ENCODE results near the gene VSIG10. TPM values are rescaled to one million over a fixed set of nuclear protein-coding genes. Genes with fewer than 3 reads are reported as not detected.

VSIG10 gene
- total and polyA plus RNA-seq, 2 of the 13 experiments (the other 11 are each of a cell fraction or from before 2014, with no cell fraction given): 25.6 to 42.5 TPM

DNA sequence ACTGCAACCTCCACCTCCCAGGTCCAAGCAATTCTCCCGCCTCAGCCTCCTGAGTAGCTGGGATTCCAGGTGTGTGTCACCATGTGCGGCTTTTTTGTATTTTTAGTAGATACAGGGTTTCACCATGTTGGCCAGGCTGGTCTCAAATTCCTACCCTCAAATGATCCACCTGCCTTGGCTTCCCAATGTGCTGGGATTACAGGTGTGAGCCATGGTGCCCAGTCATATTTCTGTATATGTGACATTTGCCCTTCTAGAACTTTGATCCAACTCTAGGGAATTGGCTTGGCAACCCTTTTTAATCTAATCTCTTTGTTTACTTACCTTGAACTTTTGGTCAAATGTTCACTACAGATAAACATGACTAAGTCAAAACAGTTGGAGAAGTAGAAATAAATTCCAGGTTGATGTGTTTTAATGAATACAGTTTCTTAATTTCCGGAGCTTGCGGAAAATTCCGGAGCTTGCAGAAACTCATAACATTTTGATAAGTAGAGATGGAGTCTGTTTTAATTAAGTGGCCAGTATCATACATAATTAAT, 20.6 kb upstream of the VSIG10 start (continued):
- TF ChIP-seq EP300 (IDR thresholded peaks at IDR 0.05; ENCODE audit: low read depth in 2 of 2, low read length in 2 of 2) (peak in 1 of 2 experiments; percentile 92; a peak in 2 of 4 replicates), EP300 (CRISPR knock-in tag; IDR thresholded peaks at IDR 0.05; ENCODE audit: borderline replicate concordance) (peak; percentile 33; the same call in 1 of the 2 replicates), GABPA (IDR thresholded peaks at IDR 0.05; ENCODE audit: low read depth, low read length) (no peak), GABPA (CRISPR knock-in tag; IDR thresholded peaks at IDR 0.05; ENCODE audit: low read depth) (peak; percentile 36; the same call in 1 of the 2 replicates), ZMYM4 (CRISPR knock-in tag; IDR thresholded peaks at IDR 0.05) (0 out of 2 replicates have a peak, but pooled peaks have one; percentile 26), BCL6 (CRISPR knock-in tag; IDR thresholded peaks at IDR 0.05) (peak; percentile 94), ZNF713 (CRISPR knock-in tag; IDR thresholded peaks at IDR 0.05) (no peak), WIZ (CRISPR knock-in tag; IDR thresholded peaks at IDR 0.05) (no peak), HIVEP1 (CRISPR knock-in tag; IDR thresholded peaks at IDR 0.05) (no peak), FOXA3 (CRISPR knock-in tag; IDR thresholded peaks at IDR 0.05) (peak; percentile 95), KDM2A (CRISPR knock-in tag; IDR thresholded peaks at IDR 0.05; ENCODE audit: borderline replicate concordance, low read depth) (no peak), DR1 (CRISPR knock-in tag; IDR thresholded peaks at IDR 0.05) (no peak), ZBTB3 (CRISPR knock-in tag; IDR thresholded peaks at IDR 0.05; ENCODE audit: borderline replicate concordance, low read depth) (no peak), SP140L (CRISPR knock-in tag; IDR thresholded peaks at IDR 0.05; ENCODE audit: borderline replicate concordance) (no peak), HOXA7 (CRISPR knock-in tag; IDR thresholded peaks at IDR 0.05) (no peak), SRY (CRISPR knock-in tag; IDR thresholded peaks at IDR 0.05) (no peak; the same call in 1 of the 2 replicates)
- TF ChIP-seq, protein P1, sequence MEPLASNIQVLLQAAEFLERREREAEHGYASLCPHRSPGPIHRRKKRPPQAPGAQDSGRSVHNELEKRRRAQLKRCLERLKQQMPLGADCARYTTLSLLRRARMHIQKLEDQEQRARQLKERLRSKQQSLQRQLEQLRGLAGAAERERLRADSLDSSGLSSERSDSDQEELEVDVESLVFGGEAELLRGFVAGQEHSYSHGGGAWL (CRISPR knock-in tag; IDR thresholded peaks at IDR 0.05): no peak
- TF ChIP-seq, protein P2, sequence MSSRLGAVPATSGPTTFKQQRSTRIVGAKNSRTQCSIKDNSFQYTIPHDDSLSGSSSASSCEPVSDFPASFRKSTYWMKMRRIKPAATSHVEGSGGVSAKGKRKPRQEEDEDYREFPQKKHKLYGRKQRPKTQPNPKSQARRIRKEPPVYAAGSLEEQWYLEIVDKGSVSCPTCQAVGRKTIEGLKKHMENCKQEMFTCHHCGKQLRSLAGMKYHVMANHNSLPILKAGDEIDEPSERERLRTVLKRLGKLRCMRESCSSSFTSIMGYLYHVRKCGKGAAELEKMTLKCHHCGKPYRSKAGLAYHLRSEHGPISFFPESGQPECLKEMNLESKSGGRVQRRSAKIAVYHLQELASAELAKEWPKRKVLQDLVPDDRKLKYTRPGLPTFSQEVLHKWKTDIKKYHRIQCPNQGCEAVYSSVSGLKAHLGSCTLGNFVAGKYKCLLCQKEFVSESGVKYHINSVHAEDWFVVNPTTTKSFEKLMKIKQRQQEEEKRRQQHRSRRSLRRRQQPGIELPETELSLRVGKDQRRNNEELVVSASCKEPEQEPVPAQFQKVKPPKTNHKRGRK (CRISPR knock-in tag; IDR thresholded peaks at IDR 0.05): no peak
- TF ChIP-seq, protein P3, sequence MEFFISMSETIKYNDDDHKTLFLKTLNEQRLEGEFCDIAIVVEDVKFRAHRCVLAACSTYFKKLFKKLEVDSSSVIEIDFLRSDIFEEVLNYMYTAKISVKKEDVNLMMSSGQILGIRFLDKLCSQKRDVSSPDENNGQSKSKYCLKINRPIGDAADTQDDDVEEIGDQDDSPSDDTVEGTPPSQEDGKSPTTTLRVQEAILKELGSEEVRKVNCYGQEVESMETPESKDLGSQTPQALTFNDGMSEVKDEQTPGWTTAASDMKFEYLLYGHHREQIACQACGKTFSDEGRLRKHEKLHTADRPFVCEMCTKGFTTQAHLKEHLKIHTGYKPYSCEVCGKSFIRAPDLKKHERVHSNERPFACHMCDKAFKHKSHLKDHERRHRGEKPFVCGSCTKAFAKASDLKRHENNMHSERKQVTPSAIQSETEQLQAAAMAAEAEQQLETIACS (CRISPR knock-in tag; IDR thresholded peaks at IDR 0.05): no peak
- TF ChIP-seq, protein P4, sequence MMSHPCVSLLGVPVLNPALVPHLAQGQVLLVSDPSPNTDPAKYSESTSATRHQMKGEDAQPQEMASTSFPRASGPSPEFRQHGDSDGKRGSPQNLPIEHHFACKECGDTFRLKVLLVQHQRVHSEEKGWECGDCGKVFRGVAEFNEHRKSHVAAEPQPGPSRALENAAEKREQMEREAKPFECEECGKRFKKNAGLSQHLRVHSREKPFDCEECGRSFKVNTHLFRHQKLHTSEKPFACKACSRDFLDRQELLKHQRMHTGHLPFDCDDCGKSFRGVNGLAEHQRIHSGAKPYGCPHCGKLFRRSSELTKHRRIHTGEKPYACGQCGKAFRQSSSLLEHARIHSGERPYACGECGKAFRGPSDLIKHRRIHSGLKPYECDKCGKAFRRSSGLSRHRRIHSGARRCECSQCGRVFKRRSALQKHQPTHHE (CRISPR knock-in tag; IDR thresholded peaks at IDR 0.05; ENCODE audit: borderline replicate concordance): no peak
- TF ChIP-seq, protein P5, sequence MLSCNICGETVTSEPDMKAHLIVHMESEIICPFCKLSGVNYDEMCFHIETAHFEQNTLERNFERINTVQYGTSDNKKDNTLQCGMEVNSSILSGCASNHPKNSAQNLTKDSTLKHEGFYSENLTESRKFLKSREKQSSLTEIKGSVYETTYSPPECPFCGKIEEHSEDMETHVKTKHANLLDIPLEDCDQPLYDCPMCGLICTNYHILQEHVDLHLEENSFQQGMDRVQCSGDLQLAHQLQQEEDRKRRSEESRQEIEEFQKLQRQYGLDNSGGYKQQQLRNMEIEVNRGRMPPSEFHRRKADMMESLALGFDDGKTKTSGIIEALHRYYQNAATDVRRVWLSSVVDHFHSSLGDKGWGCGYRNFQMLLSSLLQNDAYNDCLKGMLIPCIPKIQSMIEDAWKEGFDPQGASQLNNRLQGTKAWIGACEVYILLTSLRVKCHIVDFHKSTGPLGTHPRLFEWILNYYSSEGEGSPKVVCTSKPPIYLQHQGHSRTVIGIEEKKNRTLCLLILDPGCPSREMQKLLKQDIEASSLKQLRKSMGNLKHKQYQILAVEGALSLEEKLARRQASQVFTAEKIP (CRISPR knock-in tag; IDR thresholded peaks at IDR 0.05; ENCODE audit: borderline replicate concordance): no peak
- TF ChIP-seq, protein P6, sequence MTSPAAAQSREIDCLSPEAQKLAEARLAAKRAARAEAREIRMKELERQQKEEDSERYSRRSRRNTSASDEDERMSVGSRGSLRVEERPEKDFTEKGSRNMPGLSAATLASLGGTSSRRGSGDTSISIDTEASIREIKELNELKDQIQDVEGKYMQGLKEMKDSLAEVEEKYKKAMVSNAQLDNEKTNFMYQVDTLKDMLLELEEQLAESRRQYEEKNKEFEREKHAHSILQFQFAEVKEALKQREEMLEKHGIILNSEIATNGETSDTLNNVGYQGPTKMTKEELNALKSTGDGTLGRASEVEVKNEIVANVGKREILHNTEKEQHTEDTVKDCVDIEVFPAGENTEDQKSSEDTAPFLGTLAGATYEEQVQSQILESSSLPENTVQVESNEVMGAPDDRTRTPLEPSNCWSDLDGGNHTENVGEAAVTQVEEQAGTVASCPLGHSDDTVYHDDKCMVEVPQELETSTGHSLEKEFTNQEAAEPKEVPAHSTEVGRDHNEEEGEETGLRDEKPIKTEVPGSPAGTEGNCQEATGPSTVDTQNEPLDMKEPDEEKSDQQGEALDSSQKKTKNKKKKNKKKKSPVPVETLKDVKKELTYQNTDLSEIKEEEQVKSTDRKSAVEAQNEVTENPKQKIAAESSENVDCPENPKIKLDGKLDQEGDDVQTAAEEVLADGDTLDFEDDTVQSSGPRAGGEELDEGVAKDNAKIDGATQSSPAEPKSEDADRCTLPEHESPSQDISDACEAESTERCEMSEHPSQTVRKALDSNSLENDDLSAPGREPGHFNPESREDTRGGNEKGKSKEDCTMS (CRISPR knock-in tag; conservative IDR thresholded peaks at IDR 0.05): no peak
